Ramos (cell line): ENCODE results near the gene FBXO28.

ENCODE experiments used
- in situ Hi-C: fragments of 300-500 bp; cut with MboI; formaldehyde crosslinking; loops from one replicate; pipeline ENCODE4 v1.14.3; 2022; ENCODE audit warnings: low sequenced_read_pairs; ENCODE audit not compliant: unreplicated experiment

The FBXO28 gene

GRCh38 chr1:224138198-224138597, 24.3 kb downstream of the FBXO28 start:
- in situ Hi-C loops, result no loop called here

DNA sequence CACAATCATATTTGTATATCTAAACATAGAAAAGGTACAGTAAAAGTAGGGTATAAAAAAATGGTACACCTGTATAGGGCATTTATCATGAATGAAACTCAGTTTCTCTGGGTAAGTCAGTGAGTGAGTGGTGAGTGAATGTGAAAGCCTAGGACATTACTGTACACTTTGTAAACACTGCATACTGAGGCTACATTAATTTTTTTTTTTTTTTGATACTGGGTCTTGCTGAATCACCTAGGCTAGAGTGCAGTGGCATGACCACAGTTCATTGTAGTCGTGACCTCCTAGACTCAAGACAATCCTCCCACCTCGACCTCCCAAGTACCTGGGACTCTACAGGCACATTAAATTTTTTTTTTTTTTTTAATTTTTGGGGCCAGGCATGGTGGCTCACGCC, 27.8 kb downstream of the FBXO28 start:
- in situ Hi-C loops, result no loop called here

DNA sequence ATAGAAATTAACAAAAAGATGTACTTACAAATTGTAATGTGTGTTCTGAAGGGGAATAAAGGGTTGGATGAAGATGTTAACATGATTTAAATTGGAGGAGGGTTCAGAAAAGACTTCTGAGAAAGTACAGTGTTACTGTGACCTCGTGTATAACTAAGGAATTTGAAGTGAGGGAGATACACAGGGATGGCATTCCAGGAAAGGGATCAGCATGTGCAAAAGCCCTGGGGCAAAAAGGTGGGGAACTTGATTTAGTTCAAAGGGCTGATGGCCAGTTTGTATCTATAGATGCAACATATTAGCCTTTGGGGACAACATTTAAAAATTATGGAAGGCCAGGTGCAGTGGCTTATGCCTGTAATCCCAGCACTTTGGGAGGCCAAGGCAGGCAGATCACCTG, 35.8 kb downstream of the FBXO28 start:
- in situ Hi-C loops, result no loop called here

- in situ Hi-C loops, result no loop called here
These were observed 37.2 kb downstream of the FBXO28 start for GRCh38 chr1:224151117-224151516.

DNA sequence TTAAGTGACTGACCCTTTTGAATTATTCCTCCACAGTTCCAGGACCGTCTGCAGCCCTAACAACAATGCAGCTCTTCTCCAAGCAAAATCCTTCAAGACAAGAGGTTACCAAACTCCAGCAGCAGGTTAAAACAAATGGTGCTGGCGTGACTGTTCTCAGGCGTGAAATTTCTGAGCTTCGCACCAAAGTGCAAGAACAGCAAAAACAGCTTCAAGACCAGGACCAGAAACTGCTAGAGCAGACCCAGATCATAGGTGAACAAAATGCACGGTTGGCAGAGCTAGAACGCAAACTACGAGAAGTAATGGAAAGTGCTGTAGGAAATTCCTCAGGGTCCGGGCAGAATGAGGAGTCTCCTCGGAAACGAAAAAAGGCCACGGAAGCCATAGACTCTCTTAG, 43.4 kb downstream of the FBXO28 start:
- in situ Hi-C loops, result no loop called here

- in situ Hi-C loops, result no loop called here
These were observed 45.6 kb downstream of the FBXO28 start for GRCh38 chr1:224159541-224159940.

GRCh38 chr1:224160171-224160682, 46.3 kb downstream of the FBXO28 start:
- in situ Hi-C loops, result no loop called here

- in situ Hi-C loops, result no loop called here
These were observed 48.9 kb downstream of the FBXO28 start for GRCh38 chr1:224162768-224163167.

DNA sequence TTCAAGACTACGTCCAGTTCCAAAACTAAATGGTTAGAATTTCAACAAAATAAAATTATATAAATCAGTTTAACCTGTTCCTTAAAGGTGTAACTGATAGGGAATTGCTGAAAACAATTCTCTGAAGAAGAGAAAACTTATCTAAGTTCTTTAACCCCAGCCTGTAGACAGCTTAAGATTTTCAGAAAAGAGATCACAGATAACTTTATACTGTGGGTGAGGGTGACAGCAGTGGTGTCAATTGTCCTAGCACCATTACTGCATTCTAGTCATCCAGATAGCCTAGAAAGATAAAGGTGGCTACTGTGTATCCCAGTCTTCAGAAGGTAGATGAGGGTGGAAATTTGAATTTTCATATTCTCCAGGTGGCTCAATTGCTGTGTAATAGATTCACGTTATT, 49.4 kb downstream of the FBXO28 start:
- in situ Hi-C loops, result no loop called here

GRCh38 chr1:224168859-224169380, 55.0 kb downstream of the FBXO28 start:
- in situ Hi-C loops, result no loop called here

GRCh38 chr1:224169718-224170270, 55.9 kb downstream of the FBXO28 start:
- in situ Hi-C loops, result no loop called here

DNA sequence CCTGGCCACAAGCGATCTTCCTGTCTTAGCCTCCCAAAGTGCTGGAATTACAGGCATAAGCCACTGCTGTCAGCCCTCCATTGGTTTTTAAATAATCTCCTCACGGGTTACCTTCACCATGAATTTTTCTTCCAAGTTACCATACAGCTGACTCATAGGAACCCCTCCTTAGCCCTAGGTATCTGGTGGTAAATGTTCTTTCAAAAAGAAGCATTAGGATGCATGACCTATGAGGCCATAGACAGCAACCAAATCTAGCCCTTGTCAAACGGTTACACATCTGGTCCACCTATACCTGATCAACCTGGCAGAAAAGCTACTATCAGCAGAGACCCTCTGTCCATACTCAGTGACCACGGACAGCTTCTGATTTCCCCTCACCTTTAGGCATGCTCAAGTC, 56.4 kb downstream of the FBXO28 start:
- in situ Hi-C loops, result no loop called here

GRCh38 chr1:224170748-224171478, 57.0 kb downstream of the FBXO28 start:
- in situ Hi-C loops, result no loop called here

DNA sequence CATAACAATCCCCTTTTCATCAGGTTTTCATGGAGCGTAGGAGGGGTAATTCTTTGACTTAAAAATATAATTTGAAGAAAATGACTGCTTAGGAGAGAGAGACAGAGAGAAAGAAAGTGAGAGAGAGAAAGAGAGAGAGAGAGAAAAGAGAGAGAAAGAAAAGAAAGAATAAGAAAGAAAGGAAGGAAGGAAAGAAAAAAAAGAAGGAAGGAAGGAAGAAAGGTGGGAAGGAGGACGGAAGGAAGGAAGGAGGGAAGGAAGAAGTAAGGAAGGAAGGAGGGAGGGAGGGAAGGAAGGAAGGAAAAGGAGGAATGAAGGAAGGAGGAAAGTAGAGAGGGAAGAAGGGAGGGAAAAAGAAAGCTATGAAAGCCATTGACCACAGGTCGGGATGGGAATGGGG, 58.3 kb downstream of the FBXO28 start:
- in situ Hi-C loops, result no loop called here

DNA sequence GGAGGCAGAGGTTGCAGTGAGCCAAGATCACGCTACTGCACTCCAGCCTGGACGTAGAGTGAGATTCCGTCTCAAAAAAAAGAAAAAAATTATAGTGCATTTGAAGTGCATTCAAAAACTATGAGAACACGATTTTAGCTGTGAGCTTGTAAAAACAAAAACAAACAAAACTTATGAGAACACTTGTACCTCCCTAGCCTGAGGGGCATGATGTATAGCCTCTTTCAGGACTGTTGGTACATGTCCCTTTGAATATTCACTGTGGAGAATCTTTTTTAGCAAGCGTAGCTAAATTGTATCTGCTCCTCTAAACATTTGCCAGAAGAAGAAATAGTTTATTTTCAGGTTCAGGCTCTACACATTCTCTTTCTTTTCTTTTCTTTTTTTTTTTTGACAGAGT, 59.6 kb downstream of the FBXO28 start:
- in situ Hi-C loops, result no loop called here

DNA sequence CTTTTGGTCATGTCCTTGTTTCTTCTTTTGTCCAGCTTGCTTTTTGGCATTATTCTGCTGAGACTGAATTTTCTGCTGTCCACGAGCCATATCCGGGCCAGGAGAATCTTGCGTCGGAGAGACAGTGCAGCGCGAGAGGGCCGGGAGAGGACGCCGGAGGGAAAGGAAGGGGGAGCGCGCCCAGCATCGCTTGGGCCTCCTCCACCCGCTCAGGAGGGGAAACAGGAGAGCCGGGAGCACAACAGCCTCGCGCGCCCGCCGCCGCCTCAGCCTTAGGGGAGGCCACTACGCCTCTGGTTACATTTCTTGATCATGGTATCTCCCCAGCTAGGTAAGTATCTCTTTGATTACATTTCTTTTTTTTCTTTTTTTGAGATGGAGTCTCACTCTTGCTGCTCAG, 61.7 kb downstream of the FBXO28 start:
- in situ Hi-C loops, result no loop called here

DNA sequence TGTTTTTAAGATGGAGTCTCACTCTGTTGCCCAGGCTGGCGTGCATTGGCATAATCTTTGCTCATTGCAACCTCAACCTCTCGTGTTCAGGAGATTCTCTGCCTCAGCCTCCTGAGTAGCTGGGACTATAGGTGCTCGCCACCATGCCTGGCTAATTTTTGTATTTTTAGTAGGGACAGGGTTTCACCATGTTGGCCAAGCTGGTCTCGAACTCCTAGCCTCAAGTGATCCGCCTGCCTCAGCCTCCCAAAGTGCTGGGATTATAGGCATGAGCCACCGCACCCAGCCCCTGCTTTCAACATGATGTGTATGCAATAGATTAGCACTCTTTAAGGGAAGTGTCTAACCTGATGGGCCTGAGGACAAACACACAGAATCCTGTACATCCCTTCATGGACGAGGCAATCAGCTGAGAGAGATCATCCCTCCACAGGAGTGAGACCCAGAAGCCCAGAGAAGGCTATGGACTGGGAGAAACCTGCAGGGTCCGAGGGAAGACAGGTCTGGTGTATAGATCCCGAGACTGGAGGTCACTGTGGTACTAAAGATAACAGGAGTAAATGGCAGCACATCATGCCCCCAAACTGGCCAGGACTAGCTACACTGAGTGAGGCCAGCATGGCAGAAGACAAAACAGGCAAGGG, 63.6 kb downstream of the FBXO28 start:
- in situ Hi-C loops, result no loop called here

DNA sequence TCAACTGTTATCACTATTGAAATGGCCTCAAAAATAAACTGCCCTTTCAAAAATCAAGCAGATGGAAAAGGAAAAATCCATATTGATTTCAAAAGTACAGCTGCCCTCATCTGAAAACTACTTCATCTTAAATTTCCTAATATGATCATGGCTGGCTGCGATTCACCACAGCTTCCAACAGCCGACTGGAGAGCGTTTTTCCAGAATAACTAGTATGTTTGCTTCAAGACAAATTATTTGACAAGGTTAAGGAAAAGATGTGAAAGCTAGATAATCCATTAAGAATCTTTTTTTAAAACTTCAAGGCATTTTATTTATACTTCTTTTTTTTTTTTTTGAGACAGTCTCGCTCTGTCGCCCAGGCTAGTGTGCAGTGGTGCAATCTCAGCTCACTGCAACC, 65.0 kb downstream of the FBXO28 start:
- in situ Hi-C loops, result no loop called here

- in situ Hi-C loops, result no loop called here
These were observed 67.0 kb downstream of the FBXO28 start for GRCh38 chr1:224180783-224181452.

- in situ Hi-C loops, result no loop called here
These were observed 67.5 kb downstream of the FBXO28 start for GRCh38 chr1:224181453-224181810.
